SK-N-SH (cell line): ENCODE data around the gene SLC30A3. TPM values are rescaled to one million over a fixed set of nuclear protein-coding genes. Genes with fewer than 3 reads are reported as not detected.

ENCODE experiments used
- CTCF ChIA-PET: fragments of 300-600, 350-600 bp; formaldehyde crosslinking; extraction: SDS; loops from one replicate; lab custom pipeline; 2021; lab: Yijun Ruan, JAX
- POLR2A ChIA-PET: fragments of 350-600 bp; sonication (Branson Sonifier 250); formaldehyde crosslinking; extraction: SDS; loops from one replicate; lab custom pipeline; 2020; ENCODE audit warnings: antibody characterized with exemption, inconsistent platforms; lab: Yijun Ruan, JAX
- DNase-seq: peaks from one replicate; pipeline ENCODE4 v3.0.0; 2012
- H2AFZ ChIP-seq: fragments of 200-600 bp; sonication (generic); 2 replicates; pipeline ENCODE4 v1.8.1; 2016; ENCODE audit warnings: antibody characterized with exemption, mild to moderate bottlenecking, low read depth
- H3F3A ChIP-seq: fragments of 200-600 bp; sonication (generic); replicated peaks from 2 replicates; pipeline ENCODE3; 2016; ENCODE audit warnings: antibody characterized with exemption, mild to moderate bottlenecking; ENCODE audit not compliant: insufficient read depth
- H3K27ac ChIP-seq, 2 experiments: fragments of 200-500 bp in 1 of 2; fragments of 200-600 bp in 1 of 2; sonication (Bioruptor generic) in 1 of 2; sonication (generic), shearing (Covaris generic) in 1 of 2; 2 replicates each; pipeline versions ENCODE4 v1.5.1 to v1.6.1; 2014 to 2016; ENCODE audit warnings: low read depth in 2 of 2, inconsistent platforms in 1 of 2, low read length in 1 of 2, mild to moderate bottlenecking in 1 of 2, mixed read lengths in 1 of 2
- H3K27me3 ChIP-seq: fragments of 200-600 bp; sonication (generic), shearing (Covaris generic); 2 replicates; pipeline ENCODE4 v1.6.1; 2016; ENCODE audit warnings: mixed run types; ENCODE audit not compliant: insufficient read depth
- H3K36me3 ChIP-seq, 2 experiments: fragments of 200-500 bp in 1 of 2; fragments of 200-600 bp in 1 of 2; sonication (Bioruptor generic) in 1 of 2; sonication (generic) in 1 of 2; replicated peaks in 1 of 2; 2 replicates each; pipeline versions ENCODE3 to v1.5.1; 2014 to 2016; ENCODE audit warnings: low read length in 1 of 2, mild to moderate bottlenecking in 1 of 2; ENCODE audit not compliant: insufficient read depth in 2 of 2, control insufficient read depth in 1 of 2
- H3K4me1 ChIP-seq, 2 experiments: fragments of 200-500 bp in 1 of 2; fragments of 200-600 bp in 1 of 2; sonication (Bioruptor generic) in 1 of 2; sonication (generic), shearing (Covaris generic) in 1 of 2; 2 replicates each; pipeline versions ENCODE4 v1.5.1 to v1.6.1; 2014 to 2016; ENCODE audit warnings: low read depth in 1 of 2, low read length in 1 of 2, mixed run types in 1 of 2; ENCODE audit not compliant: insufficient read depth in 2 of 2, control insufficient read depth in 1 of 2
- H3K4me2 ChIP-seq: fragments of 200-600 bp; sonication (generic), shearing (Covaris generic); 2 replicates; pipeline ENCODE4 v1.6.1; 2017; ENCODE audit warnings: mixed run types
- H3K4me3 ChIP-seq, 2 experiments: fragments of 200-500 bp in 1 of 2; fragments of 200-600 bp in 1 of 2; sonication (Bioruptor generic) in 1 of 2; sonication (generic), shearing (Covaris generic) in 1 of 2; 2 replicates each; pipeline versions ENCODE4 v1.5.1 to v1.8.1; 2014 to 2016; ENCODE audit warnings: low read depth in 2 of 2, inconsistent platforms in 1 of 2, low read length in 1 of 2, mild to moderate bottlenecking in 1 of 2, mixed read lengths in 1 of 2, moderate library complexity in 1 of 2
- H3K79me2 ChIP-seq: fragments of 200-600 bp; sonication (generic); 2 replicates; pipeline ENCODE4 v1.8.1; 2017; ENCODE audit warnings: mild to moderate bottlenecking; ENCODE audit not compliant: insufficient read depth
- H3K9ac ChIP-seq: fragments of 200-600 bp; sonication (generic); 2 replicates; pipeline ENCODE4 v1.6.1; 2017; ENCODE audit warnings: mixed run types
- H3K9me2 ChIP-seq: fragments of 200-600 bp; sonication (generic); 2 replicates; pipeline ENCODE4 v1.6.1; 2017; ENCODE audit warnings: mixed run types
- H3K9me3 ChIP-seq: fragments of 200-600 bp; sonication (generic); 2 replicates; pipeline ENCODE4 v1.6.1; 2017; ENCODE audit warnings: mixed run types, mild to moderate bottlenecking, moderate library complexity
- H4K20me1 ChIP-seq: fragments of 200-600 bp; sonication (generic); 2 replicates; pipeline ENCODE4 v1.6.1; 2017; ENCODE audit warnings: mild to moderate bottlenecking, mixed run types; ENCODE audit not compliant: insufficient read depth
- CHD2 ChIP-seq: fragments of 150-350 bp; IDR thresholded peaks from 2 replicates; pipeline ENCODE4 v1.6.1; 2018; ENCODE audit warnings: low read length; ENCODE audit not compliant: partially characterized antibody
- EP300 ChIP-seq, 2 experiments: IDR thresholded peaks; 2 replicates each; pipeline versions ENCODE4 v1.4.0 to v1.6.1; 2012; ENCODE audit warnings: borderline replicate concordance in 1 of 2, low read depth in 1 of 2, low read length in 1 of 2
- EZH2phosphoT487 ChIP-seq: fragments of 200-600 bp; sonication (generic); IDR thresholded peaks from 2 replicates; pipeline ENCODE4 v1.6.1; 2017; ENCODE audit warnings: low read depth, mixed run types, mild to moderate bottlenecking, antibody characterized with exemption, moderate library complexity, borderline replicate concordance
- FOSL2 ChIP-seq: IDR thresholded peaks from 2 replicates; pipeline ENCODE4 v1.4.0; 2012; ENCODE audit warnings: low read depth, mild to moderate bottlenecking, moderate library complexity, borderline replicate concordance
- GABPA ChIP-seq: IDR thresholded peaks from 2 replicates; pipeline ENCODE4 v1.4.0; 2012; ENCODE audit warnings: low read depth, mild to moderate bottlenecking
- GATA2 ChIP-seq: sonication (generic); formaldehyde crosslinking; IDR thresholded peaks from 2 replicates; pipeline ENCODE4 v1.5.0; 2020; ENCODE audit warnings: mild to moderate bottlenecking, missing genetic modification reagents
- MEF2A ChIP-seq: IDR thresholded peaks from 2 replicates; pipeline ENCODE4 v1.4.0; 2012; ENCODE audit warnings: low read depth, borderline replicate concordance
- MXI1 ChIP-seq: IDR thresholded peaks from 2 replicates; pipeline ENCODE4 v1.6.1; 2012; ENCODE audit warnings: mild to moderate bottlenecking, low read depth, low read length, improper control_type of control experiment
- NRF1 ChIP-seq: IDR thresholded peaks from 2 replicates; pipeline ENCODE4 v1.6.1; 2012; ENCODE audit warnings: low read depth, mild to moderate bottlenecking, low read length
- POLR2AphosphoS5 ChIP-seq: IDR thresholded peaks from 2 replicates; pipeline ENCODE4 v1.6.1; 2012; ENCODE audit warnings: low read depth, low read length
- SIN3A ChIP-seq: IDR thresholded peaks from 2 replicates; pipeline ENCODE4 v1.6.1; 2012; ENCODE audit warnings: low read depth, mild to moderate bottlenecking, low read length, moderate library complexity, borderline replicate concordance
- TCF12 ChIP-seq: IDR thresholded peaks from 2 replicates; pipeline ENCODE4 v1.4.0; 2012
- TEAD4 ChIP-seq: IDR thresholded peaks from 2 replicates; pipeline ENCODE4 v1.4.0; 2012; ENCODE audit warnings: mild to moderate bottlenecking, borderline replicate concordance; ENCODE audit not compliant: insufficient read depth
- YY1 ChIP-seq: IDR thresholded peaks from 2 replicates; pipeline ENCODE4 v1.4.0; 2012; ENCODE audit warnings: low read depth, mild to moderate bottlenecking
- WGBS: methylation state at CpG from one replicate; pipeline ENCODE4 v1.1.6; 2017; ENCODE audit warnings: low lambda C conversion rate; 5-methylcytosine and 5-hydroxymethylcytosine counted together
- polyA plus RNA-seq, 3 experiments: library from polyadenylated mRNA; depleted of rRNA; stranded (reverse); fragments of >200 nt; gene quantifications; 2 replicates each; pipeline ENCODE4 v1.2.3, GENCODE V29; 2012
- TF ChIP-seq, protein P1 (sequence below): fragments of 200-600 bp; sonication (generic); IDR thresholded peaks from 2 replicates; pipeline ENCODE4 v1.6.1; 2017; ENCODE audit warnings: antibody characterized with exemption, mild to moderate bottlenecking, moderate library complexity
- TF ChIP-seq, protein P2 (sequence below): IDR thresholded peaks from 2 replicates; pipeline ENCODE4; 2012
- TF ChIP-seq, protein P3 (sequence below): fragments of 150-350 bp; IDR thresholded peaks from 2 replicates; pipeline ENCODE4 v1.6.1; 2017; ENCODE audit warnings: antibody characterized with exemption, low read length, low read depth, borderline replicate concordance

The SLC30A3 gene
- polyA plus RNA-seq, 1 of the 3 experiments (the other 2 are of a cell fraction): 1.1 TPM

DNA sequence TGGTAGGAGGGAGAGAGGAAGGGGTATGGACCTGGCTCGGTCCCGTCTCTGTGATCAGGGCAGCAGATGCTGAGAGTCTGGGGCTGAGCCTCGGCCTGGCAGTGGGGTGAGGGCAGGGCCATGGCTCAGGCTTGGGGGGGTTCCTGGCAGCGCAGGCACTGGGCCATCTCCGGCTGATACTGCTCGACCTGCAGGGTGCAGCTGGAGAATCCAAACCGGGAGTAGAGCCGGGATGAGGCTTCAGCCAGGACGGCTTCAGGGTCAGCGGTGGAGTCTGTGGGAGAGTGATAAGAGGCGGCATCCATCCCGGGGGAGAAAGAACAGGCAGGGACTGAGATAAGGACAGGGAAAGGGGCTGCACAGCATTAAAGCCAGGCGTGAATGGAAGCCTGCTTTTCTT is 7.7 kb downstream of the SLC30A3 start (continued):
- peak; percentile 60; the same call in 1 of the 2 replicates for TF ChIP-seq MXI1

DNA sequence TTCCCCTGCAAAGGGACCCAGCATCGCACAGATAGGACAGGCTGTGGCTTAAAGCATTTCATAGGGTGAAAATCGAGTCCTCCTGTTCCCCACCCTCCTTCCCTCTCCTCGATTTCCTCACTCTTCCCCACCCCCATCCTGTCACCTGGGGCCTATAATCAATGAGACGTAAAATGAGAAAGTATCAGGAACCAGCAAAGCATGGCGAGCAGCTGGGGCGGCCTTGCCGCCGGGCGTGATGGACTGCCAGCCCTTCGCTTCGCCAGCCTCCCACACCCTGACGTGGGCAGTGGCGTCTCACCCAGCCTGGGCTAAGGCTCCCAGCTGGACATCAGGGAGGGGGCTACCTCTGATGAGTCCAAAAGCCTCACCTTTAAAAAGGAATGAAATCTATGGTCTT is 11.1 kb downstream of the SLC30A3 start:
- no peak for TF ChIP-seq EP300 (IDR thresholded peaks at IDR 0.05; ENCODE audit: borderline replicate concordance in 1 of 2, low read depth in 1 of 2, low read length in 1 of 2)
- TF ChIP-seq SIN3A: no peak
- no peak for TF ChIP-seq NRF1
- TF ChIP-seq TCF12: no peak
- TF ChIP-seq YY1: no peak
- TF ChIP-seq, protein P1, sequence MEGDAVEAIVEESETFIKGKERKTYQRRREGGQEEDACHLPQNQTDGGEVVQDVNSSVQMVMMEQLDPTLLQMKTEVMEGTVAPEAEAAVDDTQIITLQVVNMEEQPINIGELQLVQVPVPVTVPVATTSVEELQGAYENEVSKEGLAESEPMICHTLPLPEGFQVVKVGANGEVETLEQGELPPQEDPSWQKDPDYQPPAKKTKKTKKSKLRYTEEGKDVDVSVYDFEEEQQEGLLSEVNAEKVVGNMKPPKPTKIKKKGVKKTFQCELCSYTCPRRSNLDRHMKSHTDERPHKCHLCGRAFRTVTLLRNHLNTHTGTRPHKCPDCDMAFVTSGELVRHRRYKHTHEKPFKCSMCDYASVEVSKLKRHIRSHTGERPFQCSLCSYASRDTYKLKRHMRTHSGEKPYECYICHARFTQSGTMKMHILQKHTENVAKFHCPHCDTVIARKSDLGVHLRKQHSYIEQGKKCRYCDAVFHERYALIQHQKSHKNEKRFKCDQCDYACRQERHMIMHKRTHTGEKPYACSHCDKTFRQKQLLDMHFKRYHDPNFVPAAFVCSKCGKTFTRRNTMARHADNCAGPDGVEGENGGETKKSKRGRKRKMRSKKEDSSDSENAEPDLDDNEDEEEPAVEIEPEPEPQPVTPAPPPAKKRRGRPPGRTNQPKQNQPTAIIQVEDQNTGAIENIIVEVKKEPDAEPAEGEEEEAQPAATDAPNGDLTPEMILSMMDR: no peak
- TF ChIP-seq TEAD4: no peak
- no peak for TF ChIP-seq EZH2phosphoT487
- TF ChIP-seq GABPA: no peak
- no peak for TF ChIP-seq GATA2 (CRISPR knock-in tag)
- no peak for TF ChIP-seq POLR2AphosphoS5
- no peak for TF ChIP-seq FOSL2
- TF ChIP-seq, protein P2, sequence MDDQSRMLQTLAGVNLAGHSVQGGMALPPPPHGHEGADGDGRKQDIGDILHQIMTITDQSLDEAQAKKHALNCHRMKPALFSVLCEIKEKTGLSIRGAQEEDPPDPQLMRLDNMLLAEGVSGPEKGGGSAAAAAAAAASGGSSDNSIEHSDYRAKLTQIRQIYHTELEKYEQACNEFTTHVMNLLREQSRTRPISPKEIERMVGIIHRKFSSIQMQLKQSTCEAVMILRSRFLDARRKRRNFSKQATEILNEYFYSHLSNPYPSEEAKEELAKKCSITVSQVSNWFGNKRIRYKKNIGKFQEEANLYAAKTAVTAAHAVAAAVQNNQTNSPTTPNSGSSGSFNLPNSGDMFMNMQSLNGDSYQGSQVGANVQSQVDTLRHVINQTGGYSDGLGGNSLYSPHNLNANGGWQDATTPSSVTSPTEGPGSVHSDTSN: no peak
- TF ChIP-seq, protein P3, sequence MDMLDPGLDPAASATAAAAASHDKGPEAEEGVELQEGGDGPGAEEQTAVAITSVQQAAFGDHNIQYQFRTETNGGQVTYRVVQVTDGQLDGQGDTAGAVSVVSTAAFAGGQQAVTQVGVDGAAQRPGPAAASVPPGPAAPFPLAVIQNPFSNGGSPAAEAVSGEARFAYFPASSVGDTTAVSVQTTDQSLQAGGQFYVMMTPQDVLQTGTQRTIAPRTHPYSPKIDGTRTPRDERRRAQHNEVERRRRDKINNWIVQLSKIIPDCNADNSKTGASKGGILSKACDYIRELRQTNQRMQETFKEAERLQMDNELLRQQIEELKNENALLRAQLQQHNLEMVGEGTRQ: no peak
- TF ChIP-seq MEF2A: no peak
- TF ChIP-seq CHD2: no peak
- Histone ChIP-seq H3K9ac (no peak overlapping the region), H3K9me3 (no peaks in the 10 kb centered on the region), H3K79me2 (no peaks in the 10 kb centered on the region), H3K4me2 (no peak overlapping the region), H3F3A (peaks cover 19% of the 10 kb centered on the region), H2AFZ (no peak overlapping the region), H3K4me1 (peaks cover 14 to 24% of the 10 kb centered on the region in 2 experiments), H4K20me1 (no peaks in the 10 kb centered on the region), H3K27me3 (no peaks in the 10 kb centered on the region), H3K9me2 (no peaks in the 10 kb centered on the region), H3K4me3 (no peak overlapping the region), H3K27ac (no peak overlapping the region), H3K36me3 (no peaks in the 10 kb centered on the region)
- WGBS: 87% methylated on average over 13 of the region's 13 CpGs
- ChIA-PET CTCF (interaction anchor here (0.6 to 10.8 kb wide), 10 partner anchors 13 to 82 kb away, joined by 3 to 133 read pairs (median 8); partner anchors contain the start of genes SLC30A3 and TRIM54), POLR2A (no interaction called here)
- DNase-seq: no peak
